Vagina (tissue), 2 donors: Measurements from ENCODE around the gene TENM4.

Experiments
- CTCF ChIP-seq, 3 experiments: fragments of 450-650 bp in 2 of 3; fragments of 200-600 bp in 1 of 3; sonication (generic) in 1 of 3; IDR thresholded peaks; one replicate each; pipeline ENCODE4 v1.5.1; 2017 to 2019; ENCODE audit warnings: antibody characterized with exemption in 3 of 3, mild to moderate bottlenecking in 2 of 3, moderate library complexity in 2 of 3
- POLR2A ChIP-seq, 2 donors: fragments of 450-650 bp; IDR thresholded peaks; one replicate each; pipeline ENCODE4 v1.6.1; 2017; ENCODE audit warnings: antibody characterized with exemption in 2 of 2, mild to moderate bottlenecking in 2 of 2, moderate library complexity in 2 of 2
- POLR2AphosphoS5 ChIP-seq, 2 donors: sonication (generic); formaldehyde crosslinking; IDR thresholded peaks; one replicate each; pipeline ENCODE4 v1.9.0; 2017; ENCODE audit warnings: antibody characterized with exemption in 2 of 2, mild to moderate bottlenecking in 2 of 2, low read depth in 1 of 2; ENCODE audit not compliant: insufficient read depth in 1 of 2

GRCh38 chr11:78933350-78933749 is 507.5 kb downstream of the TENM4 start:
- no peak for TF ChIP-seq POLR2A (IDR thresholded peaks at IDR 0.05)
- TF ChIP-seq CTCF (IDR thresholded peaks at IDR 0.05) = no peak
- TF ChIP-seq POLR2AphosphoS5 (IDR thresholded peaks at IDR 0.05; ENCODE audit: insufficient read depth in 1 of 2, low read depth in 1 of 2) = no peak
